ENCODE data around the gene MRC2.

The MRC2 gene

DNA sequence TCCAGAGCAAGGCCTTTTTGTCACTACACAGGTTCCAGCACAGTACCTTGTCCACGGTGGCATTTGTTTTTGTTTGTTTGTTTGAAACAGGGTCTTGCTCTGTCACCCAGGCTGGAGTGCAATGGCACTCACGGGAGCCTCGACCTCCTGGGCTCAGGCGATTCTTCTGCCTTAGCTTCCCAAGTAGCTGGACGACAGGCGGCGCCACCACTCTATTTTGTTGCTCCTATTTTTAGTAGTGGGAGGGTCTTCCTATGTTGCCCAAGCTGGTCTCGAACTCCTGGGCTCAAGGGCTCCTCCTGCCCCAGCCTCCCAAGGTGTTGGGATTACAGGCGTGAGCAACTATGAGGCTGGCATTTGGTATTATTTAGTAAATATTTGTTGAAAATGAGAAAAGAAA is 10.3 kb downstream of the MRC2 start:
- TF ChIP-seq TCF12 (IDR thresholded peaks at IDR 0.05; ENCODE audit: low read depth): no peak
- no peak for TF ChIP-seq CEBPB (IDR thresholded peaks at IDR 0.05)

DNA sequence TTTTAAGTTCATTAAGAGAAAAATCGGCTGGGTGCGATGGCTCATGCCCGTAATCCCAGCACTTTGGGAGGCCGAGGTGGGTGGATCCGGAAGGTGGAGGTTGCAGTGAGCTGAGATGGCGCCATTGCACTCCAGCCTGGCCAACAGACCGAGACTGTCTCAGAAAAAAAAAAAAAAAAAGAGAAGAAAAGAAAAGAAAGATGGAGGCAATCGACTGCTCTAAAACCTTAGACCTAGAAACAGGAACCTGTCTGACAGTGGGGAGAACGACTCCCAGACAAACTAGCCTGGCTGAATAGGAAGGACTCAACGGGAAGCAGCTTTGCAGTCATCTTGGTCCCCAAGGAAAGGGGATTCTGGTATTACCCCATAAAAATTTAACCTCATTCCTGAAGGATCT is 13.7 kb downstream of the MRC2 start:
- TF ChIP-seq TCF12 (IDR thresholded peaks at IDR 0.05; ENCODE audit: low read depth) (no peak), CEBPB (IDR thresholded peaks at IDR 0.05) (no peak), RAD21 (IDR thresholded peaks at IDR 0.05; ENCODE audit: low read depth) (no peak), TEAD4 (IDR thresholded peaks at IDR 0.05) (no peak), TAF1 (IDR thresholded peaks at IDR 0.05; ENCODE audit: low read depth) (no peak), YY1 (IDR thresholded peaks at IDR 0.05; ENCODE audit: low read depth) (no peak), FOXM1 (IDR thresholded peaks at IDR 0.05; ENCODE audit: borderline replicate concordance, low read depth) (no peak), EGR1 (IDR thresholded peaks at IDR 0.05) (no peak), CREB1 (IDR thresholded peaks at IDR 0.05; ENCODE audit: low read depth) (no peak), ZBTB7A (IDR thresholded peaks at IDR 0.05; ENCODE audit: low read depth) (no peak), EP300 (IDR thresholded peaks at IDR 0.05; ENCODE audit: borderline replicate concordance) (no peak), NFIC (IDR thresholded peaks at IDR 0.05) (no peak)
- TF ChIP-seq, protein P1, sequence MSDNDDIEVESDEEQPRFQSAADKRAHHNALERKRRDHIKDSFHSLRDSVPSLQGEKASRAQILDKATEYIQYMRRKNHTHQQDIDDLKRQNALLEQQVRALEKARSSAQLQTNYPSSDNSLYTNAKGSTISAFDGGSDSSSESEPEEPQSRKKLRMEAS (IDR thresholded peaks at IDR 0.05): no peak
- TF ChIP-seq, protein P2, sequence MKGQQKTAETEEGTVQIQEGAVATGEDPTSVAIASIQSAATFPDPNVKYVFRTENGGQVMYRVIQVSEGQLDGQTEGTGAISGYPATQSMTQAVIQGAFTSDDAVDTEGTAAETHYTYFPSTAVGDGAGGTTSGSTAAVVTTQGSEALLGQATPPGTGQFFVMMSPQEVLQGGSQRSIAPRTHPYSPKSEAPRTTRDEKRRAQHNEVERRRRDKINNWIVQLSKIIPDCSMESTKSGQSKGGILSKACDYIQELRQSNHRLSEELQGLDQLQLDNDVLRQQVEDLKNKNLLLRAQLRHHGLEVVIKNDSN (IDR thresholded peaks at IDR 0.05): no peak
- TF ChIP-seq, protein P3, sequence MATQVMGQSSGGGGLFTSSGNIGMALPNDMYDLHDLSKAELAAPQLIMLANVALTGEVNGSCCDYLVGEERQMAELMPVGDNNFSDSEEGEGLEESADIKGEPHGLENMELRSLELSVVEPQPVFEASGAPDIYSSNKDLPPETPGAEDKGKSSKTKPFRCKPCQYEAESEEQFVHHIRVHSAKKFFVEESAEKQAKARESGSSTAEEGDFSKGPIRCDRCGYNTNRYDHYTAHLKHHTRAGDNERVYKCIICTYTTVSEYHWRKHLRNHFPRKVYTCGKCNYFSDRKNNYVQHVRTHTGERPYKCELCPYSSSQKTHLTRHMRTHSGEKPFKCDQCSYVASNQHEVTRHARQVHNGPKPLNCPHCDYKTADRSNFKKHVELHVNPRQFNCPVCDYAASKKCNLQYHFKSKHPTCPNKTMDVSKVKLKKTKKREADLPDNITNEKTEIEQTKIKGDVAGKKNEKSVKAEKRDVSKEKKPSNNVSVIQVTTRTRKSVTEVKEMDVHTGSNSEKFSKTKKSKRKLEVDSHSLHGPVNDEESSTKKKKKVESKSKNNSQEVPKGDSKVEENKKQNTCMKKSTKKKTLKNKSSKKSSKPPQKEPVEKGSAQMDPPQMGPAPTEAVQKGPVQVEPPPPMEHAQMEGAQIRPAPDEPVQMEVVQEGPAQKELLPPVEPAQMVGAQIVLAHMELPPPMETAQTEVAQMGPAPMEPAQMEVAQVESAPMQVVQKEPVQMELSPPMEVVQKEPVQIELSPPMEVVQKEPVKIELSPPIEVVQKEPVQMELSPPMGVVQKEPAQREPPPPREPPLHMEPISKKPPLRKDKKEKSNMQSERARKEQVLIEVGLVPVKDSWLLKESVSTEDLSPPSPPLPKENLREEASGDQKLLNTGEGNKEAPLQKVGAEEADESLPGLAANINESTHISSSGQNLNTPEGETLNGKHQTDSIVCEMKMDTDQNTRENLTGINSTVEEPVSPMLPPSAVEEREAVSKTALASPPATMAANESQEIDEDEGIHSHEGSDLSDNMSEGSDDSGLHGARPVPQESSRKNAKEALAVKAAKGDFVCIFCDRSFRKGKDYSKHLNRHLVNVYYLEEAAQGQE (IDR thresholded peaks at IDR 0.05; ENCODE audit: low read depth): no peak

DNA sequence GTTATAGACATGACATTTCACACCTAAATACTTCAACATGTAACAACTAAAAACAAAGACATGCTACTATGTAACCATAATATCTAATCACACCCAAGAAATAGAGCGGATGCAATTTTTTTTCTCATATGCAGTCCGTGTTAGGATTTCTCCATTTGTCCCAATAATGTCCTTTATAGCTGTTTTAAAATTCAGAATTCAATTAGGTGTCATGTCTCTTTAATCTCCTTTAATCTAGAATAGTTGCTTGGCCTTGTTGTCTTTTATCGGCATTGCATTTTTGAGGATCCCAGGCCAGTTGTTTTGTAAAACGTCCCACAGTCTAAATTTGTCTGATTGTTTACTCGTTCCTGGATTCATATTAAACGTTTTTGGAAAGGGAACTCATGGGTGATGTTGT is 14.5 kb downstream of the MRC2 start:
- no peak for TF ChIP-seq NFIC (IDR thresholded peaks at IDR 0.05)

DNA sequence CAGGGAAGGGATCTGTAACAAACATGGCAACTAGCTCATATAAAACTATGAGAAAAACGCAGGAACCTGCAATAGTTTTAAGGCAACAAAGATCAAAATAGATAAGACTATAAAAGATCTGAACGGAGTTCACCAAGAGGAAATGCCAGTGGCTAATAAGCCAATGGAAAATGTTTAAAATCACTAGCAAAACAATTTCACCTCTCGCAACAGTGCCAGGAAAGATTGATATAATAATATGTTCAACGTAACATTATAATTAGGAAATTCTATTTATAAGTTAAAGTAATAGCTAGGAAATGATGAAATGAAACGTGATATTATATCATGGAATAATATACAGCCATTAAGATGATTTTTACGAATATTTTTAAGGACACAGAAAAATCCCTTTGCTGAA is 16.0 kb downstream of the MRC2 start:
- no peak for TF ChIP-seq FOXM1 (IDR thresholded peaks at IDR 0.05; ENCODE audit: borderline replicate concordance, low read depth)
- TF ChIP-seq, protein P3 (IDR thresholded peaks at IDR 0.05; ENCODE audit: low read depth): no peak
- no peak for TF ChIP-seq EGR1 (IDR thresholded peaks at IDR 0.05)

DNA sequence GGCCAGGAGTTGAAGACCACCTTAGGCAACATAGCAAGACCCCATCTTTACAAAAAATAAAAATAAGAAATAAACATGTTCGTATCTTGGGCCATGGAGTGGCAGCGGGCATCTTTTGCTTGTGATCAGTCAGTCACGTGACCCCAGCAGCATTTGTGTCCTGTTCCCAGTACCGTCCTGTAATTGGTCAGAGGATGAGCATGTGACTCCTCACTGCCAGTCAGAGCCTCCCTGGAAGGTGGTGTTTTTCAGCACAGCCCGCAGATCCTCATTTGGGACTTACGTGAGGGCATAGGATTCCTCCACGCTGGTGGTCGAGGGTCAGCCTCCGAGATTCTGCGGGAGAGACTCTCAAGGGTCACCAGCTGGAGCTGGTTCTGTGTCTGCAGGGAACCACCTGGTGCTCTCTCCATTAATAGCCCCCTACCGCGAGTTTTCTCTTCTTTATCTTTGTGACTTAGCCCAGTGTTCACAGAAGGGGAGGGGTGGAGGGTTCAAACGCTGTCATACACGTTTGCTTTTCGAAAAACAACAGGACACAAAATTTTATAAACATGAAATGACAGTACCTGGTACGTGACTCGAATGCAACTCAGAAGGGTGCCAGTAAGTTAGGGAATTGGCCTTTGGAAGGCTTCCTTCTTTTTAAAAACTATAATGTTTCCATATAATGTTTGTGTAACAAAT is 17.2 kb downstream of the MRC2 start:
- TF ChIP-seq, protein P2 (IDR thresholded peaks at IDR 0.05): peak; percentile 74
- TF ChIP-seq, protein P1 (IDR thresholded peaks at IDR 0.05): no peak
- TF ChIP-seq FOXM1 (IDR thresholded peaks at IDR 0.05; ENCODE audit: borderline replicate concordance, low read depth) (no peak), CEBPB (IDR thresholded peaks at IDR 0.05) (no peak), EGR1 (IDR thresholded peaks at IDR 0.05) (no peak), YY1 (IDR thresholded peaks at IDR 0.05; ENCODE audit: low read depth) (no peak)

DNA sequence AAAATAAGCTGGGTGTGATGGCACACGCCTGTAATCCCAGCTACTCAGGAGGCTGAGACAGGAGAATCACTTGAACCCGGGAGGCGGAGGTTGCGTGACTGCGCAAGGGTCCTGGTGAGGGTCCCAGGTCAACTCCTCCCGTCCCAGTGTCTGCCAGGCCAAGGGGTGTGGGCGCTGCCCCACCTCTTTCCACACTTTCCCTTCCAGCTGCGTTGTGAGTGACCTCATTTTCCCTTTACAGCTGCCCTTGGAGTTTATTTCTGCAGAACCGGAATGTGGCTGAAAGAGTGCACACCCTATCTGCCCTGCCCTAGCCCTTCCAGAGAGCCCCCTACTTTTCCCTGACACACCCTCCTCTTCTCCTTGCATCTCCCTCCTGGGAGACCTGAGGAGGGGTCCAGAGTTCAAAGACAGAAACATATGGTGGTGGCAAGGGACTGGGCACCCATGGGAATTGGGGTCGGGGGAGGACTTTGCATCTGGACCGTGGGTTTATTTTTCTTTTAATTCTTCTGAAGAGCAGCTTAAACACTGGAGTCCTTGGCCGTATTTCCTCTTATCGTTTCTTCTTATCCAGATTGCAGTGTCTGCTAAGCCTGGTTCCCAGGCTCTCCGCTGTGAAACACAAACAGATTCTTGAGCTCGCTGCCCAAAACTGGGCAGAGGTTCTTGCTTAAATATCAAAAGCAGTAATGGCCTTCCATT is 20.9 kb downstream of the MRC2 start:
- TF ChIP-seq TEAD4 (IDR thresholded peaks at IDR 0.05) (no peak), NFIC (IDR thresholded peaks at IDR 0.05) (no peak), FOXM1 (IDR thresholded peaks at IDR 0.05; ENCODE audit: borderline replicate concordance, low read depth) (no peak), EGR1 (IDR thresholded peaks at IDR 0.05) (no peak), ZBTB7A (IDR thresholded peaks at IDR 0.05; ENCODE audit: low read depth) (no peak), YY1 (IDR thresholded peaks at IDR 0.05; ENCODE audit: low read depth) (no peak), RAD21 (IDR thresholded peaks at IDR 0.05; ENCODE audit: low read depth) (no peak), TCF12 (IDR thresholded peaks at IDR 0.05; ENCODE audit: low read depth) (no peak), EP300 (IDR thresholded peaks at IDR 0.05; ENCODE audit: borderline replicate concordance) (no peak), CREB1 (IDR thresholded peaks at IDR 0.05; ENCODE audit: low read depth) (no peak)
- TF ChIP-seq, protein P2 (IDR thresholded peaks at IDR 0.05): no peak
- TF ChIP-seq, protein P1 (IDR thresholded peaks at IDR 0.05): no peak
